HG03045 (cell line): Measurements from ENCODE around the gene SPP2.

Source experiments
- ATAC-seq: cut with Tn5 transposase; IDR thresholded peaks from one replicate; pipeline ENCODE4 v1.9.1; 2021; ENCODE audit warnings: mild to moderate bottlenecking, moderate library complexity; ENCODE audit not compliant: unreplicated experiment

SPP2 gene

GRCh38 chr2:234038076-234038802, 12.3 kb upstream of the SPP2 start:
- ATAC-seq: no peak

GRCh38 chr2:234044157-234044556, 6.3 kb upstream of the SPP2 start:
- ATAC-seq: no peak

GRCh38 chr2:234046521-234046920, 4.0 kb upstream of the SPP2 start:
- no peak for ATAC-seq

GRCh38 chr2:234047361-234047760, 3.1 kb upstream of the SPP2 start:
- ATAC-seq: no peak

- no peak for ATAC-seq
Observed at GRCh38 chr2:234048049-234048448, 2.5 kb upstream of the SPP2 start.

DNA sequence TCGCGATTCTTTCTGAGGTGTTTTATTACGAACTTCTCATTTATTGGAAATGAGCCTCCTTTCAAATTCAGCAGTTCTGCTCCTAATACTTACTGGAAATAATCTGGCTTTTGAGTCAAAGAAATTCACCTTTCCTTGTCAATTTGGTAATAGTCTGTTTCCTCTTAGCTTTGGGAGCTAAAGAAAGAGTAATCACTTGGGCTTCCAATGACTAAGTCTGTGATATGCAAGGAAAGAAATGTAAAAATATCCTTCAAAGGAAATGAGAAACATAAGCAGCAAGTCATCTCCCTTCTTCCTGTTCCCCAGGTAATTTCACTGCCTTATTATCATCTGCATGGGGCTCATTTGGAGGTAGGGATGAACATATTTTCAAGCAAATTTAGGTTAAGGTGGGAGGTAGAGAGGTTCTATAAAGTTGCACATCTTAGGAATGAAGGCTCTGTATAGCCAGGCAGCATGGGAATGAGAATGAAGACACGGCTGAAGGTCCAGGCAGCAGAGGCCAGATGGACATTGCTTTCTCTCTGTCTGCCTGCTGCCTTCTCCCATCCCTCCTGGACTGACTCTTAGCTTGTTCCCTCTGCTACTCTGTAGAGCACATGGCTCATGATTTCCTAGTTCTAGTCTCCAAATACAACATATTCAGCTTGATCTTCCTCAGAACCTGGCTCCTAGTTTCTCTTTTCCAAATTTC, 1.0 kb downstream of the SPP2 start:
- ATAC-seq: no peak

DNA sequence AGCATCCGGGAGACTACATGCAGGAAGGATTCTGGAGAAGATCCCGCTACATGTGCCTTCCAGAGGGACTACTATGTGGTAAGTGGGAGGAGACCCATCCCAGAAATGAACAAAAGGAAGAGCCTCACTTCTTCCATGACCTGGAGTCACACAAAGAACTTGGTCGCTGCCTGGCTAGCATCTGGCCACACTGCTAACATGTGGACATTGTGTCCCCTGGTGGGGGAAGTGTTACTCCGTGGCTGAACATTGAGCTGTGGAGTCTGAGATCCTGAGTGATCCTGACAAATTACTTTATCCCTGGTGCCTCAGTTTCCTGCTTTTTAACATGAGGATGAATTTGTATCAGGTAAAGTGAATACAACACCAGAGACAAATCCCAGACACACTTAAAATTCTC, 8.4 kb downstream of the SPP2 start:
- no peak for ATAC-seq

DNA sequence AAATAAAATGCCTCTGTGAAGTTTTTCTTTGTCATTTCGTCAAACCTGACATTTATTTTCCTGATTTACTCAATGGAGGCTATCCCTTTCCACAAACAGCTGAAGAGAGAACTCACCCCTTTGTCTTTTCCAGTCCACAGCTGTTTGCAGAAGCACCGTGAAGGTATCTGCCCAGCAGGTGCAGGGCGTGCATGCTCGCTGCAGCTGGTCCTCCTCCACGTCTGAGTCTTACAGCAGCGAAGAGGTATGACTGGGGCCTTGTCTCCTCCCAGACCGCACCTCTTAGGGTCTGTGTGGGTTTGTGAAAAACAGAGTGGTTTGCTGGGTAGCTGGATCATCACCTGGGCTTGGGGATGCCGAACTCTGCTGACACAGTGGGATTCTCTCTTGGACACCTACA, 9.7 kb downstream of the SPP2 start:
- ATAC-seq: no peak

- no peak for ATAC-seq
Observed at GRCh38 chr2:234061624-234062257, 11.2 kb downstream of the SPP2 start.

- no peak for ATAC-seq
Observed at GRCh38 chr2:234066587-234066986, 16.1 kb downstream of the SPP2 start.

- no peak for ATAC-seq
Observed at GRCh38 chr2:234071664-234072063, 21.2 kb downstream of the SPP2 start.

GRCh38 chr2:234072454-234072853, 22.0 kb downstream of the SPP2 start:
- ATAC-seq: no peak

- ATAC-seq: no peak
Observed at GRCh38 chr2:234074751-234075517, 24.4 kb downstream of the SPP2 start.

- no peak for ATAC-seq
Observed at GRCh38 chr2:234075518-234075915, 25.0 kb downstream of the SPP2 start.

DNA sequence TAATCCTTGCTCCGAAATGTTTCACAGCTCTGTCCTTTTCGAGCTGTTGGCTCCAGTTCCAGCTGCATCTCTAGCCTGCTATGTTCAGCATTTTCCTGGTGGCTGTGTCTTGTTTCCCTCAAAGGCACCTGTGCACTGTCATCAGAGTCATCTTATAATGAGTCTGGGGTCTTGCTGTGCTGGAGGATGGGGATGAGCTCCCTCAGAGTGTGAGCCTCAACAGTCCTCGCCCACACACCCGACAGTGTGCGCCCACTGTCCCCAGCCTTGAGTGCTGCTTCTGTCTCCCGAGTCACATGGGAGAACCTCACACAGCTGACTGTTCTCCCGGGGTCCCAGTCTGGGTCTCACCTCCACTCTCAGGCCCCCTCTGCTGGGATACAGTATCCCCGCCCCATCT, 25.4 kb downstream of the SPP2 start:
- ATAC-seq: no peak

- ATAC-seq: no peak
Observed at GRCh38 chr2:234076451-234076850, 25.9 kb downstream of the SPP2 start.

- no peak for ATAC-seq
Observed at GRCh38 chr2:234078129-234078528, 27.6 kb downstream of the SPP2 start.

- no peak for ATAC-seq
Observed at GRCh38 chr2:234081970-234082822, 31.7 kb downstream of the SPP2 start.

- ATAC-seq: no peak
Observed at GRCh38 chr2:234083572-234084348, 33.3 kb downstream of the SPP2 start.

- no peak for ATAC-seq
Observed at GRCh38 chr2:234091432-234091879, 41.0 kb downstream of the SPP2 start.
